A172 (cell line): Measurements from ENCODE around the gene C1GALT1. TPM values are rescaled to one million over a fixed set of nuclear protein-coding genes. Genes with fewer than 3 reads are reported as not detected.
"Not testable (repeated sequence)": the region's sequence is repeated elsewhere in the genome, so short reads cannot be mapped to it uniquely, and the experiment has no call there.

Experiments
- DNase-seq: peaks from one replicate; pipeline ENCODE4 v3.0.0-alpha.2; 2015; ENCODE audit warnings: low spot score
- total RNA-seq: library from RNA; depleted of rRNA; stranded (reverse); fragments of >200 nt; shearing (Covaris generic); gene quantifications from 2 replicates; pipeline ENCODE4 v1.2.3, GENCODE V29; 2014; rRNA removed

C1GALT1 gene
- 65.8 and 68.5 TPM in 2 replicates for total RNA-seq

DNA sequence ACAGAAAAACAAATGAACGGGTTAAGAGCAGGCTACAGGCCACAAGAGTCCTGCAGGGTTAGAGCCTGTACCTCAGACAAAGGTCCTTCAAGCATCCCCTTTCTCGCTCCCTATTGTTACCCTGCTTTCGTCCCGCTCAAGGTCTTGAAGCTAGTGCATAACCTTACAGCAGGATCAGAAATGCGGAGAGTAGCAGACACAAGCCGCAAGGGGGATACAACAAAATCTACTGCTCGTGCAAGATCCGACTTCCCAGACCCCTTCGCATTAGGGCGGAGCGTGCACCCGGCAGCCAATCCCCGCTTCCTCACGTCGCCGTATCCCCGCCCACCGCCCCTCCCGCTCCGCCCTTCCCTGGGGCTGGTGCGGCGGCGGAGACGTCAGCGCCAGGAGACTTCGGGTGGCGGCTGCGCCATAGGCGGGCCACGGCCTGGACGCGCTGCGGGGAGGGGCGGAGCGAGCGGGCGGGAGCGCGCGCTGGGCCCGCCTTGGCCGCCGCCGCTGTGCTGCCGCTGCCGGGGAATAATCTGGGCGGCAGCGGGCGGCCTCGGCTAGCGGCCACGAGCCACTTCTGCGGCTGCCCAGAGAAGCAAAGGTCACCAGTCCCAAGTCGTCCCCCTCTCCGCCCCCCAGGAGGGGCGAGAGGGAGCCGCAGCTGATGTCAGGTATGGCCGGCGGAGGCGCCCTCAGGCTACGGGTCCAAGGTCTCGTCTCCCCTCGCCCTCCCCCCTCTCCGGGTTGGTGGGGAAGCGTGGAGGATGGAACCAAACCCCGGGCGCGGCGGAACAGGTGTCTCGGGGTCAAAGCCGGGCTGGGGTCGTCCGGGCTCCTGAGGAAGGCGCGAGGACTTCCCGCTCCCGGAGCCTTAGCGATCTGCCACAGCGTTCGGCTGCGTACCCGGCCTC lies at the start of gene C1GALT1:
C1GALT1 (plus strand) TSS at position 389 of the 905 bp plus-strand sequence. CDS start 51,776 bp downstream, outside the sequence.
- DNase-seq, result peak; percentile 97

DNA sequence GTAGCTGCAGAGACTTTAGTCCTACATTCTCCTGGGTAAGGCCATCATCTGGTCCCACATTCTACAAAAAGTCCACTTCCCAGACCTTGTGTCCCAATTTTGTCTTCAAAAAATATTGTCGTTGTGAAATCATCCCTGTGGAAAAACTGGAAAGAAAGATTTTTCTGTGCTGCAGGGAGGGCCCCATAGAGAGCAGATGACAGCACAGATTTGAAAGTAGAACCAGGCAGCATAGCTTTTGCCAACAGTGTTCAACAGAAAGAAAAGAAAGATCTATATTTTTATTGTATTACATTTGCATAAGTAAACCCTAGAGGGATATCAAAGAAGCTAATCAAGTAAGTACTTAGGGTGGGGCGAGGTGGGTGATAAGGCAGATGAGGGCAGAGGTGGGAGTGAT lies 48.3 kb upstream of the C1GALT1 start:
- DNase-seq, result no peak

- no peak for DNase-seq
These were observed 47.3 kb upstream of the C1GALT1 start for GRCh38 chr7:7135074-7135473.

- not testable (repeated sequence) for DNase-seq
These were observed 46.4 kb upstream of the C1GALT1 start for GRCh38 chr7:7135924-7136323.

- peak; percentile 35 for DNase-seq
These were observed 45.6 kb upstream of the C1GALT1 start for GRCh38 chr7:7136466-7137381.

DNA sequence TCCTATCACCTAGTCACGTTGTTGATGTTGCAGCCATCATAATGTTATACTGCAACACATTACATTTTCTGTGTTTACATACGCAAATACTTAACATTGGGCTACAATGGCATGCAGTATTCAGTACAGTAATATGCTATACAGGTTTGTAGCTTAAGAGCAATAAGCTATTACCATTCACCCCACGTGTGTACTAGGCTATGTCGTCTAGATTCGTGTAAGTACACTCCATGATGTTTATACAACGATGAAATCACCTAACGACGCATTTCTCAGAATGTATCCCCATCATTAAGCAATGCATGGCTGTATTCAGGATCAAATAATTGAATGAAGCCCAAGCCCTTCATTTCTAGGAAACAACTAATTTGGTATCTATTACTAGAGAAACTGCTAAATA lies 43.4 kb upstream of the C1GALT1 start:
- DNase-seq, result no peak

DNA sequence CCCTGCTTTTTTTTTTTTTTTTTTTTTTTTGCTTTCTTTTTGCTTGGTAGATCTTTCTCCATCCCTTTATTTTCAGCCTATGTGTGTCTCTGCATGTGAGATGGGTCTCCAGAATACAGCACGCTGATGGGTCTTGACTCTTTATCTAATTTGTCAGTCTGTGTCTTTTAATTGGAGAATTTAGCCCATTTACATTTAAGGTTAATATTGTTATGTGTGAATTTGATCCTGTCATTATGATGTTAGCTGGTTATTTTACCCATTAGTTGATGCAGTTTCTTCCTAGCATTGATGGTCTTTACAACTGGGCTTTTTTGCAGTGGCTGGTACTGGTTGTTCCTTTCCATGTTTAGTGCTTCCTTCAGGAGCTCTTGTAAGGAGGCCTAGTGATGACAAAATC lies 38.9 kb upstream of the C1GALT1 start:
- not testable (repeated sequence) for DNase-seq

GRCh38 chr7:7145151-7145550 lies 37.2 kb upstream of the C1GALT1 start:
- DNase-seq, result not testable (repeated sequence)

GRCh38 chr7:7146837-7147236 lies 35.5 kb upstream of the C1GALT1 start:
- DNase-seq, result no peak

DNA sequence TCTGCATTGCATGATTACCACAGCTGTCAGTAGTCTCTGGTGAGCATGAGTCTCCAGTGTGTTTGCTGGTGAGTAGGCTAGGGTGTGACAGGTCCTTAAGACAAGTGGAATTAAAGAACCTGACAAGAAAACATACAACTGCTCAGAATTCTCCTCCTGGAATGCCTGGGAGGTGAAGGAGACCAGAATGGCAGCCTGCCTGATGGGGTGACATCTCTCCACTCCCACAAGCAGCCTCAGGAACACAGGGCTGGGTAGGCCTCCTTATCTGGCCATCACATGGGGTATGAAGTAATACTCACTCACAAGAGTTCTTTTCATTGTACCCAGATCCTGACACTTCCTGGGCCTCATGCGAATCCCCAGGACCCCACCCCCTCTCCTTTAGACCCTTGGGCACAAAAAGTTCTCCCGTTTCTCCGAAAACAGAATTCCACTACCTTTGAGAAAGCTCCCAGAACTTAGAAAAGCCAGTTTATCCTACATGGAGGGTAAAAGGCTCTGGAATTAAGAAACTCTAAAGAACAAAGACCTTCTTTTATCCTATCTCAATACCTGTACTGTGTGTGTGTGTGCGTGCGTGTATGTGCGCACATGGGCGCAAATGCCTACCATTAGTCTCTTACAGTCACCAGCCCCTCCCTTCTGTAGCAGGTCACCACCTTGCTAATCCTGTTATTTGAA lies 33.4 kb upstream of the C1GALT1 start:
- DNase-seq, result no peak

GRCh38 chr7:7151285-7151684 lies 31.1 kb upstream of the C1GALT1 start:
- DNase-seq, result no peak

DNA sequence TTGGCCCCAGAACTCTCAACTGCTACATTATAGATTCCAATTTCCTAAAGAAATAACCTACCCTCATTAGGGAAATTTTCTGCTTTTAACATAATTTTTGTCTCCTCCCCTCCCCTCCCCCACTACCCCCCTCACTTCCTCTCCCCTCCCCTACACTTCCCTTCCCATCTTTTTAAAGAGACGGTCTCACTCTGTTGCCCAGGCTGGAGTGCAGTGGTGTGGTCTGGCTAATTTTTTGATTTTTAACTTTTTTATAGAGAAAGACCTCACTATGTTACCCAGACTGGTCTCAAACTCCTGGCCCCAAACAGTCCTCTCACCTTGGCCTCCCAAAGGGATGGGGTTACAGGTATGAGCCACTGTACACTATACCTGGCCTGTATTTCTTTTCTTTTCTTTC lies 30.5 kb upstream of the C1GALT1 start:
- no peak for DNase-seq

DNA sequence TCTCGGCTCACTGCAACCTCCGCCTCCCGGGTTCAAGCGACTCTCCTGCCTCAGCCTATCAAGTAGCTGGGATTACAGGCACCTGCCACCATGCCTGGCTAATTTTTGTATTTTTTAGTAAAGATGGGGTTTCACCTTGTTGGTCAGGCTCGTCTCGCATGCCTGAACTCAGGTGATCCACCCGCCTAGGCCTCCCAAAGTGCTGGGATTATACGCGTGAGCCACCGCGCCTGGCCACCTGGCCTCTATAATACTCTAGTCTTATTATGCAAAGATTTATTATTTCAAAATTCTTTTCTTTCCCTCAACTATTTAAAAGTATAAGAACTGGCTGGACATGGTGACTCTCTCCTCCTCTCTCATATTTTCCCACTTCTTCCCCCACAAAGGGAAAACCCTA lies 30.0 kb upstream of the C1GALT1 start:
- no peak for DNase-seq

GRCh38 chr7:7154355-7154754 lies 28.0 kb upstream of the C1GALT1 start:
- DNase-seq, result not testable (repeated sequence)

- DNase-seq, result no peak
These were observed 25.7 kb upstream of the C1GALT1 start for GRCh38 chr7:7156663-7157062.

GRCh38 chr7:7157177-7157886 lies 25.0 kb upstream of the C1GALT1 start:
- peak; percentile 86 for DNase-seq

- DNase-seq, result peak; percentile 57
These were observed 24.5 kb upstream of the C1GALT1 start for GRCh38 chr7:7157887-7158271.

GRCh38 chr7:7159063-7159658 lies 23.2 kb upstream of the C1GALT1 start:
- DNase-seq, result no peak

DNA sequence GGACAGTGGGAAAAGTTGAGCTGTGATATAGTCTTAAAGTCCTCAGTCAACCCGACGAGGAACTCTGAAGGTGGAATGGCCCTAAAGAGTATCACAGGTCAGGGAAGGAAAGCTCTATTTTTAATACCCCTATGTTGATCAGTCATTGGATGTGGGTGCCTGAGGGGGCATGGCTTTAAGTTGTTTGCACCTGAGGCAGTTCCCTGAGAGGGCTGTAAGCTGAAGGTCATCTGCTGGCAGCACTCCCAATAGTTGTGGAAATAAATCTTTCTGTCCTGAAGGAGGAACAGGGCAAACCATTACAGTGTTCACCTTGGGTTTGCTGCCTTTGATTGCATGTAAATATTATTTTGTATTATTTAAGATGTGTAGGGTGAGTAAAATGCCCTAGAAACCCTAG lies 17.8 kb upstream of the C1GALT1 start:
- no peak for DNase-seq

- DNase-seq, result no peak
These were observed 17.0 kb upstream of the C1GALT1 start for GRCh38 chr7:7165372-7165771.

GRCh38 chr7:7166318-7166717 lies 16.0 kb upstream of the C1GALT1 start:
- DNase-seq, result no peak
